Measurements from ENCODE around the gene EZR.

EZR gene

DNA sequence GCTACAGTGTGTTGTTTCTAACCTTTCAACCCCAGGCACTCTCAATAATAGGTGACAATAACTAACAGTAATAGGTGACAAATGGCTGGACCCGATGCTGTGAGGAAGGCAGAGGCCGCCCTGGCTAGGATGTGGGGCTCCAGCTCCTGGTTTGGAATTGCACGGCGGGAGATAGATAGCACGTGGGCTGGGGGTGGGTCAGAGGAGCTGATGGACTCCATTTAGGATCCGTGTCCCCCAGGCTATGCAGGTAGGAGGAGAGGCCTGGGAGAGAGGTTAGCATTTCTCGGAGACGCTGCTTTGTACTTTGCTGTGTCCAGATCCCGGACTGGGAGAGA lies 61.4 kb downstream of the EZR start:
- intact Hi-C loops (cut with DNase I), result no loop called here

GRCh38 chr6:158756977-158757752 lies 62.0 kb downstream of the EZR start:
- intact Hi-C loops (cut with DNase I), result no loop called here
- DNase-seq, result no peak

More for the DNA sequence above, 61.4 kb downstream of the EZR start:
- DNase-seq, result peak in 1 of 42 donors; percentile 18

DNA sequence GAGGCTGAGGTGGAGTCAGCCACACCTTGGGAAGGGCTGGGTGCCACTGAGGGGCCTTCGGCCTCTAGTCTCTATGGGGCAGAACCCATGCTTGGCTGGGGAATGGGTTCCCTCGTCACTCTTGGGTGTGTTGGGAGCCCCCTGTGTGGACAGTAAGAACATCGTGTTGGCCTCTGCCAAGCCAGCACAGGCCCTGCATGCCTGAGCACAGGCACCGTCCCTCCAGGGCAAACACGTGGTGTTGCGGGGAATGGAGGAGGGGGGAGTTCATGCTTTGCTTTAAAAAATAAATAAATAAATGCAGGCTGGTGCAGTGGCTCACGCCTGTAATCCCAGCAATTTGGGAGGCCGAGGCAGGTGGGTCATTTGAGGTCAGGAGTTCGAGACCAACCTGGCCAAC lies 63.0 kb downstream of the EZR start:
- DNase-seq, result no peak

DNA sequence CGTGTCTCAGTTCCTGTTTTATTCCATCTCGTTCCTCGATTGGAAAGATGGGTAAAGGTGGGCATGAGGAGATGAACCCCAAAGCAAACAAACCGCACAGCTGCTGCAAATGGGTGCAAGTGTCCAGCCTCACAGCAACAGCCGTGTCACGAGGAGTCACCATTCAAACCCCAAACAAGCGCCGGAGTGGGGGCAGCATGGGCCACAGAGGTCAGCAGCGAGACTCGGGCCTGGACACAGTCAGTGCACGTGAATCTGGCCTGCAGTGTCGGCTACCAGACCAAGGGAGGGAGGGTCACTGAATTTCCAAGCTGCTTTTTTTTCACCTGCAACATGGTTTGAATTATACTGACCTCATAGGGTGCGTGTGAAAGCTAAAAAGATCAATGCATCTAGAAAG lies 63.5 kb downstream of the EZR start:
- intact Hi-C loops (cut with DNase I), result no loop called here
- peak in 1 of 42 donors; percentile 16 for DNase-seq

More for the DNA sequence above, 63.0 kb downstream of the EZR start:
- intact Hi-C loops (cut with DNase I), result no loop called here

- intact Hi-C loops (cut with DNase I), result no loop called here
- peak in 1 of 42 donors; percentile 11 for DNase-seq
These were observed 64.4 kb downstream of the EZR start for GRCh38 chr6:158754738-158755137.

DNA sequence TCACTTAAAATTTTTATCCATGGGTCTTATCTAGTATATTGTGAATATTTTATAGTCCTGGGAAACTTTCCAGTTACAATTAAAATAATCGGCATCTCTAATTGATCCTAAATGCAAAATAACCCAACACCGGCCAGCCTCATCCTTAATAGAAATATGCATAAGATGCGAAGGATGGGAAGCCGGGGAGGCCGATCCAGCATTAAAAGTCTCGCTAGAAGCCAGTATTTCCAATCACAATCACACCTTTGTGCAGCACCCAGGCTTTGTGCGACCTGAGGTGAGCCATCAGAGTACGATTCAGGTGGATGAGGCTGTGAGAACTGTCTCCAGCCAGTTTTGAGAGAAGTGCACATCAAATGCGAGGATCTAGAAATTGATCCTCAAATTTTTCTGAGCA lies 65.4 kb downstream of the EZR start:
- DNase-seq, result peak in 1 of 42 donors; percentile 27
- intact Hi-C loops (cut with DNase I), result no loop called here

- peak; percentile 58 to 96 (median 89) for DNase-seq
- intact Hi-C loops (cut with DNase I), result no loop called here
These were observed 66.6 kb downstream of the EZR start for GRCh38 chr6:158752613-158753012.

GRCh38 chr6:158751921-158752320 lies 67.2 kb downstream of the EZR start:
- DNase-seq, result peak in 1 of 42 donors; percentile 32
- intact Hi-C loops (cut with DNase I), result no loop called here

DNA sequence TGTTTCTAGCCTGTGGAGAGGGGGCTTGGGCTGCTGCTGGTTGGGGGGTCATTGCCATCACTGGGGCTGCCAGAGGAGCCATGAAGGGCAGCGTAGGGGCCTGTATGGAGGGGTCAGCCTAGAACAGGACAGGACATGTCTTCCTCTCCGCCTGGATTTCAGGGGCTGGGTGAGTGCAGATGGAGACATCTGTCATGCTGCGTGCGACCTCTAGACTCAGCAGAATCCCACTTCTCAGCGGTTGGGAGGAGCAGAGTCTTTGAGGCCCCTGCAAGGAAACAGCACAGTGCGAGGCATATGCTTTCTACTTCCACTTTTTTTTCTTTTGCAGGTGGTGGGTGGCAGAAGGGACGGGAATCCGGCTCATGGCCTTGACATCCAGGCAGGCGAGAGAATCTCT lies 67.9 kb downstream of the EZR start:
- intact Hi-C loops (cut with DNase I), result no loop called here
- peak in 1 of 42 donors; percentile 18 for DNase-seq

DNA sequence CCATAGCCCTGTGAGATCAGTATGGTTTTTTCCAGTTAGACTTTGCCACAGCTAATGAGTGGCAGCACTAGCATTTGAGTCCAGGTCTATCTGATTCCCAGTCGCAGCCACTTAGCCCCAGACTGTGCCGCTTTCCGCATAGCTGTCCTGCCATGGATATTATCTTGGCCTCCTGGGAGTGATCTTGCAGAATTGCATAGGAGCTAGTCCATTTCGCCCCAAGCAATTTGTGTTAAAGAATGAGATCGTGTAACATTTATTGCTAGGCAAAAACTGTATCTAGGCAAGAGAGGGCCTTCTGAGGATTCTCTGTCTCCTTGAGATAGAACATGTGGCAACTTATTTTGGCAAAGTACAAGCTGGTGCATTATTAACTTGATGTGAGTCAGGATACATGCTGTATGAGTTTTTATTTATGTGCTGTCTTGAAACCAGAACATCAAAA lies 74.2 kb downstream of the EZR start:
- intact Hi-C loops (cut with DNase I), result no loop called here
- no peak for DNase-seq

DNA sequence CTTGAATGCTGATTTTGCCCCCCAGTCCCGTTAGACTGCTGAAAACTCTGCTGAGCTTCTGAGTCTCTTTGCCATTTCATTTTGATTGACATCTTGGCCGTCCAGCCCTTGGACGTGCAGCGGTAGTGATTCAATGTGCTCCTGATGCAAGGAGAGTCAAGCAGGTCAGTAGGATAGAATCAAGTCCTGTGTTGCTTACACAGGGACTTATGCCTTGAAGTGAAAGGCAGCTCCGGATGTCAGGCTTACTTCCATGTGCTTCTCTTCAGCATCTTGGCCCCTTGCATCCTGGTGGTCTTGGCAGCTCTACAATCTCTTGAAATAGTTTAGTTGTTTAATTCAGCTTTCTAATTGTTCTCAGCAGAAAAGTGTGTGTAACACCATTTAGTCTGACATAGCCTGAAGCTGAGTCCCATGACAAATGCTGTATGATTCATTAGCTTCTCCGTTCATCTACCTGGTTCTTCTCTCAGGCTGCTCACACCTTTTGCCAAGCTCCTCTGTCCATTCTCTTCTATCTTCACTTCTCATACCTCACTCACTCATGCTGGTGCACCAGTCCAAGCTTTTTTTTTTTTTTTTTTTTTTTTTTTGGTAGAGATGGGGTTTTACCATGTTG lies 76.0 kb downstream of the EZR start:
- intact Hi-C loops (cut with DNase I), result no loop called here
- DNase-seq, result no peak

GRCh38 chr6:158739673-158740072 lies 79.5 kb downstream of the EZR start:
- intact Hi-C loops (cut with DNase I), result no loop called here
- DNase-seq, result no peak

- no peak for DNase-seq
- intact Hi-C loops (cut with DNase I), result no loop called here
These were observed 81.2 kb downstream of the EZR start for GRCh38 chr6:158737710-158738615.

- intact Hi-C loops (cut with DNase I), result no loop called here
- no peak for DNase-seq
These were observed 82.0 kb downstream of the EZR start for GRCh38 chr6:158737082-158737709.

GRCh38 chr6:158735009-158735408 lies 84.2 kb downstream of the EZR start:
- intact Hi-C loops (cut with DNase I), result no loop called here
- DNase-seq, result no peak

DNA sequence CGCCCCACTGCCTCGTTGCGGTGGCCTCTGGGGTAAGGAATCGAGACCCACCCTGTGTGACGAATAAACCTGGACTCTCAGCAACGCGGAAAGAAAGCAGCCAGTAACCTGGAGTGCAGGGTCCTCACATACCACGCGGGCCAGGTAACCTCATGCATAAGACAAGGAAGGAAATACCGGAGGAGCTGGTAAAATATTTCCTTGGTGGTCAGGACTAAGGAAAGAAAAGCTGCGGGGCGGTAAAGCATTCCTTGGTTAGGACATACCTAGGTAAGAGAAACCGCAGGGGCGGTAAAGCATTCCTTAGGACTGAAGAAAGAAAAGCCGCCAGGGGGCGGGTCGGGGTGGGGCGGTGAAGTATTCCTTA lies 88.6 kb downstream of the EZR start:
- no peak for DNase-seq
- intact Hi-C loops (cut with DNase I), result no loop called here

- intact Hi-C loops (cut with DNase I), result no loop called here
- DNase-seq, result no peak
These were observed 89.1 kb downstream of the EZR start for GRCh38 chr6:158729906-158730540.

GRCh38 chr6:158725704-158726103 lies 93.5 kb downstream of the EZR start:
- intact Hi-C loops (cut with DNase I), result no loop called here
- DNase-seq, result no peak

- intact Hi-C loops (cut with DNase I), result no loop called here
- DNase-seq, result no peak
These were observed 96.9 kb downstream of the EZR start for GRCh38 chr6:158722176-158722729.
